GM12878 (cell line): ENCODE data around the gene KRTAP5-10. TPM values are rescaled to one million over a fixed set of nuclear protein-coding genes. Genes with fewer than 3 reads are reported as not detected.

Source experiments
- EP300 ChIP-seq, 2 experiments: fragments of 150-350 bp in 1 of 2; IDR thresholded peaks; 2 replicates each; pipeline ENCODE4 v1.6.1; 2011 to 2012; ENCODE audit warnings: low read depth in 2 of 2, low read length in 2 of 2, borderline replicate concordance in 1 of 2, improper control_type of control experiment in 1 of 2, inconsistent platforms in 1 of 2; ENCODE audit not compliant: control insufficient read depth in 1 of 2
- MYC ChIP-seq: IDR thresholded peaks from 2 replicates; pipeline ENCODE4 v1.6.1; 2011; ENCODE audit warnings: mild to moderate bottlenecking, low read length, moderate library complexity, inconsistent platforms; ENCODE audit not compliant: insufficient read depth, insufficient replicate concordance, insufficient read length, severe bottlenecking
- NFYB ChIP-seq: IDR thresholded peaks from 2 replicates; pipeline ENCODE4 v1.6.1; 2011; ENCODE audit warnings: low read depth, mild to moderate bottlenecking, low read length, improper control_type of control experiment, moderate library complexity; ENCODE audit not compliant: insufficient read depth
- NRF1 ChIP-seq: conservative IDR thresholded peaks from 2 replicates; pipeline ENCODE4 v1.6.1; 2011; ENCODE audit warnings: mild to moderate bottlenecking, low read depth, low read length, improper control_type of control experiment
- RB1 ChIP-seq: fragments of 450-650 bp; formaldehyde crosslinking; IDR thresholded peaks from 2 replicates; pipeline ENCODE4 v1.6.1; 2017; ENCODE audit warnings: mild to moderate bottlenecking, borderline replicate concordance
- TCF7 ChIP-seq: IDR thresholded peaks from 2 replicates; pipeline ENCODE4 v1.6.1; 2014; ENCODE audit warnings: antibody characterized with exemption, borderline replicate concordance
- YY1 ChIP-seq: IDR thresholded peaks from 2 replicates; pipeline ENCODE4 v1.6.1; 2011; ENCODE audit warnings: low read depth, mild to moderate bottlenecking, low read length
- ZBED1 ChIP-seq: IDR thresholded peaks from 2 replicates; pipeline ENCODE4 v1.6.1; 2016; ENCODE audit warnings: borderline replicate concordance
- polyA plus RNA-seq, 11 experiments: library from polyadenylated mRNA; depleted of rRNA in 4 of 11; unstranded in 6 of 11; stranded (reverse) in 5 of 11; fragments of >200 nt; fragmentation: Nextera tagmentation in 4 of 11; fragmentation: Illumina TruSeq in 1 of 11; extraction: Ambion mirVana in 4 of 11; extraction: Trizol in 1 of 11; gene quantifications; 1 replicate in 1 of 11; 2 replicates in 10 of 11; pipeline versions ENCODE4 v1.2.1 to v1.2.3, GENCODE V29; 2011 to 2016; ENCODE audit warnings: inconsistent platforms in 2 of 11, missing spikeins in 2 of 11, low read depth in 1 of 11
- total RNA-seq, 4 experiments: library from RNA; depleted of rRNA in 3 of 4; stranded (reverse); fragments of >200 nt in 3 of 4; fragmentation: Illumina TruSeq in 1 of 4; extraction: Trizol in 1 of 4; gene quantifications; 2 replicates each; pipeline versions ENCODE4 v1.2.1 to v1.2.3, GENCODE V29; 2013 to 2021
- TF ChIP-seq, protein P1 (sequence below): fragments of 150-350 bp; IDR thresholded peaks from 2 replicates; pipeline ENCODE4 v1.6.1; 2016; ENCODE audit warnings: low read depth, low read length
- TF ChIP-seq, protein P2 (sequence below): fragments of 450-650 bp; IDR thresholded peaks from 2 replicates; pipeline ENCODE4 v1.6.1; 2018; ENCODE audit warnings: mild to moderate bottlenecking, low read depth, moderate library complexity; ENCODE audit not compliant: partially characterized antibody

The KRTAP5-10 gene
- total and polyA plus RNA-seq, 10 of the 15 experiments (the other 5 are each of a cell fraction or from before 2014, with no cell fraction given) = 0.06 to 0.10 (median 0.06) TPM; not detected in 7

DNA sequence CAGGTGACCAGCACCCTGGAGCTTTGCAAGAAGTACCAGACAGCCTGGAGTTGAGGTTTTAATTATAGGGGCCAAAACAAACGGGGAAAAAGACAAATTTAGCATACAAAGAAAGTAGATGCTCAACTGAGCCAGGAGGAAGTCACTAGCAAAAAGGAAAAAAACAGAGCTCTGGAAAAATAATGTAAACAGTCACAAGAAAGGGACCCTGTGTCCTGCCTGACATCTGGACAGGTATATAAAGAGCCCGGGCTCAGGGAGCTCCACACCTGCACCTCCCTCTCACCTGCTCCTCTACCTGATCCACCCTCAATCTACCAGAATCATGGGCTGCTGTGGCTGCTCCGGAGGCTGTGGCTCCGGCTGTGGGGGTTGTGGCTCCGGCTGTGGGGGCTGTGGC lies at the start of gene KRTAP5-10 (continued):
- TF ChIP-seq TCF7 = no peak
- TF ChIP-seq ZBED1 = no peak
- no peak for TF ChIP-seq YY1
- no peak for TF ChIP-seq RB1
- TF ChIP-seq NFYB = no peak
- no peak for TF ChIP-seq MYC
- TF ChIP-seq, protein P1, sequence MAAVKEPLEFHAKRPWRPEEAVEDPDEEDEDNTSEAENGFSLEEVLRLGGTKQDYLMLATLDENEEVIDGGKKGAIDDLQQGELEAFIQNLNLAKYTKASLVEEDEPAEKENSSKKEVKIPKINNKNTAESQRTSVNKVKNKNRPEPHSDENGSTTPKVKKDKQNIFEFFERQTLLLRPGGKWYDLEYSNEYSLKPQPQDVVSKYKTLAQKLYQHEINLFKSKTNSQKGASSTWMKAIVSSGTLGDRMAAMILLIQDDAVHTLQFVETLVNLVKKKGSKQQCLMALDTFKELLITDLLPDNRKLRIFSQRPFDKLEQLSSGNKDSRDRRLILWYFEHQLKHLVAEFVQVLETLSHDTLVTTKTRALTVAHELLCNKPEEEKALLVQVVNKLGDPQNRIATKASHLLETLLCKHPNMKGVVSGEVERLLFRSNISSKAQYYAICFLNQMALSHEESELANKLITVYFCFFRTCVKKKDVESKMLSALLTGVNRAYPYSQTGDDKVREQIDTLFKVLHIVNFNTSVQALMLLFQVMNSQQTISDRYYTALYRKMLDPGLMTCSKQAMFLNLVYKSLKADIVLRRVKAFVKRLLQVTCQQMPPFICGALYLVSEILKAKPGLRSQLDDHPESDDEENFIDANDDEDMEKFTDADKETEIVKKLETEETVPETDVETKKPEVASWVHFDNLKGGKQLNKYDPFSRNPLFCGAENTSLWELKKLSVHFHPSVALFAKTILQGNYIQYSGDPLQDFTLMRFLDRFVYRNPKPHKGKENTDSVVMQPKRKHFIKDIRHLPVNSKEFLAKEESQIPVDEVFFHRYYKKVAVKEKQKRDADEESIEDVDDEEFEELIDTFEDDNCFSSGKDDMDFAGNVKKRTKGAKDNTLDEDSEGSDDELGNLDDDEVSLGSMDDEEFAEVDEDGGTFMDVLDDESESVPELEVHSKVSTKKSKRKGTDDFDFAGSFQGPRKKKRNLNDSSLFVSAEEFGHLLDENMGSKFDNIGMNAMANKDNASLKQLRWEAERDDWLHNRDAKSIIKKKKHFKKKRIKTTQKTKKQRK = no peak
- TF ChIP-seq EP300 (IDR thresholded peaks at IDR 0.05; ENCODE audit: borderline replicate concordance in 1 of 2, control insufficient read depth in 1 of 2, low read depth in 2 of 2, low read length in 2 of 2) = no peak
- TF ChIP-seq, protein P2, sequence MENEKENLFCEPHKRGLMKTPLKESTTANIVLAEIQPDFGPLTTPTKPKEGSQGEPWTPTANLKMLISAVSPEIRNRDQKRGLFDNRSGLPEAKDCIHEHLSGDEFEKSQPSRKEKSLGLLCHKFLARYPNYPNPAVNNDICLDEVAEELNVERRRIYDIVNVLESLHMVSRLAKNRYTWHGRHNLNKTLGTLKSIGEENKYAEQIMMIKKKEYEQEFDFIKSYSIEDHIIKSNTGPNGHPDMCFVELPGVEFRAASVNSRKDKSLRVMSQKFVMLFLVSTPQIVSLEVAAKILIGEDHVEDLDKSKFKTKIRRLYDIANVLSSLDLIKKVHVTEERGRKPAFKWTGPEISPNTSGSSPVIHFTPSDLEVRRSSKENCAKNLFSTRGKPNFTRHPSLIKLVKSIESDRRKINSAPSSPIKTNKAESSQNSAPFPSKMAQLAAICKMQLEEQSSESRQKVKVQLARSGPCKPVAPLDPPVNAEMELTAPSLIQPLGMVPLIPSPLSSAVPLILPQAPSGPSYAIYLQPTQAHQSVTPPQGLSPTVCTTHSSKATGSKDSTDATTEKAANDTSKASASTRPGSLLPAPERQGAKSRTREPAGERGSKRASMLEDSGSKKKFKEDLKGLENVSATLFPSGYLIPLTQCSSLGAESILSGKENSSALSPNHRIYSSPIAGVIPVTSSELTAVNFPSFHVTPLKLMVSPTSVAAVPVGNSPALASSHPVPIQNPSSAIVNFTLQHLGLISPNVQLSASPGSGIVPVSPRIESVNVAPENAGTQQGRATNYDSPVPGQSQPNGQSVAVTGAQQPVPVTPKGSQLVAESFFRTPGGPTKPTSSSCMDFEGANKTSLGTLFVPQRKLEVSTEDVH = no peak
- TF ChIP-seq NRF1 = no peak
